Dermis blood vessel endothelial cell (primary cell): ENCODE data around the gene GSTO2. TPM values are rescaled to one million over a fixed set of nuclear protein-coding genes. Genes with fewer than 3 reads are reported as not detected.

Experiments used
- DNase-seq: peaks from one replicate; pipeline ENCODE4 v3.0.0; 2010
- total RNA-seq: library from RNA; depleted of rRNA; stranded (reverse); fragments of >200 nt; gene quantifications from 2 replicates; pipeline ENCODE4 v1.2.3, GENCODE V29; 2014

The GSTO2 gene
- total RNA-seq, 1 donor from 2014 or later, result 0.85 TPM

DNA sequence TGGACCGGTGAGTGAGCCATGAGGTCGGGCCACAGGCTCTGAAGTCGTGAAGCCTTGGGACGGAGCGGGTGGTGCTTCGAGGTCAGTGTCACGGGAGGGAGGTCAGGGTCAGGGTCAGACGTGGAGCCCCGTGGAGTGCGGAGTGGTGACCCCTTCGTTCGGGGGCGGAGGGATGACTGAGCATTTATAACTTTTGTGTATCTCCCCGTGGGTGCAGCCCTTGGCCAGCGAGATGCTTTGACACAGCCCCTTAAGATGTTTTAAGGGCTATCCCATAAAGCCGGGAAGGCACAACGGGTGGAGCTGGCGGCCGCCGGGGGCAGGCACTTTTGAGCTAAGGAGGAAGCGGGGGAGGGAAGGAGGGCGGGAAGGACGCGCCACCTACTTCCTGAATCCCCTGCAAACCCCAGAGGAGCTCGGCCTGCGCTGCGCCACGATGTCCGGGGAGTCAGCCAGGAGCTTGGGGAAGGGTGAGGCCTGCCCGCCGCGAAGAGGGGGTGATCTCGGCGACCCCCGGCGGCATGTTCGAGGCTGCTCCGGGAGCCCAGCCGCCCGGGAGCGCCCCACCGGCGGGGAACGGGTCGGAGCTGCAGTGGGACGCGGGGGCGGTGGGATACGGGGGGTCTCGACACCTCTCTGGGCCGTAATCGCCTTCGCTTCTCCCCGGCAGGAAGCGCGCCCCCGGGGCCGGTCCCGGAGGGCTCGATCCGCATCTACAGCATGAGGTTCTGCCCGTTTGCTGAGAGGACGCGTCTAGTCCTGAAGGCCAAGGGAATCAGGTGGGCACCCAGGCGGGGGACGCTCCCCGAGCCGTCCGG, 14.3 kb upstream of the GSTO2 start, which contains the start of gene GSTO1:
Gene GSTO1, plus strand, starts transcription at position 400 of the 818 bp plus-strand sequence. Its CDS starts 37 bp downstream, at position 437.
- peak; percentile 70 for DNase-seq

DNA sequence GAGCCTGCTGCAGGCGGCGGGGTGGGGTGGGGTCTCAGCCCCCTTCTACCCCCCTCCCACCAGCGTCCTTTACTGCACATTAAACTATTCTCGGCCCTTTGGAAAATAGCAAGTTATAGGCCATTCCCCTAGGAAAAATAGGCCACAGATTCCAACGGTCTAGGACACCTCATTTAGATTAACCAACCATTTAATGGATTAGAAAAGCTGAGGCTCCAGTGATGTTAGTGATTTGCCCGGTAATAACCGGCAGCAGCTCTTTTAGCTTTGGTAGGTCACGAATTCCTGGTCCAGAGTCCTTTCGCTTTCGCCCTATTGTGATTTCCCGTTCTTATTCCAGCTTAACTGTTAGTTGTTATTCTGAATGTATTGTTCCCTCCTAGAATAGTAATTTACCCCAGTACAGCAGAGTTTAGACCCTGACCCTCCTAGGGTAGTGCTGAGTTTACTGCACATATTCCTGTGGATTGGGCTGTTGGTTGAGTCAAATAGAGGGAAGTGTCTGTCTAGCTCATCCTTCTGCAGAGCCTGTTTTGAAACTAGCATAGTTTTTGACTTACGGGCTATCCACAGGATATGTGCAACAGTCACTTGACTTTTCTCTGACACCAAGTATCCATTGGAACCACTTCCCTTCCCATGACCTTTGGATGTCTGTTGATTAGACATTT, 13.5 kb upstream of the GSTO2 start:
- DNase-seq, result peak; percentile 93

DNA sequence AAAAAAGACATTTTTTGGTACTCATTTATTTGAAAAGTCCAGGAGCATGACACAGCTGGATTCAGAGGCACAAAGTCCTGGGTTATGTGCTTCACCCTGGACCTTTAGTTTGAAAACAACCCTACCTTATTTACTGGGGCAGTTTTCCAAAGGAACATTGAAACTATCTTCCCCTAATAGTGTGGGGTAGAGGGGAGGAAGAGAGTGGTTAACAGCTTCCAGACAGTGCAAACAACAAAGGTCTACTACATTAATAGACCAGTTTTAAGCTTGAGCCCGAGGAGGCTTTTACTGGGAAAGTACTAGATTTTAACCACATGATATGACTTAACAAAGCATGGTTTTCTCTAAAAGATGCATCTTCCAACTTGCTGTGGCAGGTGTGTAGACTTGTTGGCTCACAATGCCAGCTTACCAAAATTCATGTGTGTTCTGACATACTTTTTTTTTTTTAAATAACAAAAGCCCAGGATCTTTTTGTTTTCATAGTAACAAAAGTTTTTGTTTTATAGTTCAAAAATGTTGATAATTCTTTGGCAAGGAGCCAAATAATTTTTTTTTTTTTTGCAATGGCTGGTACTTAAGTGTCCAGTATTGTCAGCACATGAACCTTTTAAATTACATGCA, 12.5 kb upstream of the GSTO2 start:
- DNase-seq, result peak; percentile 48

DNA sequence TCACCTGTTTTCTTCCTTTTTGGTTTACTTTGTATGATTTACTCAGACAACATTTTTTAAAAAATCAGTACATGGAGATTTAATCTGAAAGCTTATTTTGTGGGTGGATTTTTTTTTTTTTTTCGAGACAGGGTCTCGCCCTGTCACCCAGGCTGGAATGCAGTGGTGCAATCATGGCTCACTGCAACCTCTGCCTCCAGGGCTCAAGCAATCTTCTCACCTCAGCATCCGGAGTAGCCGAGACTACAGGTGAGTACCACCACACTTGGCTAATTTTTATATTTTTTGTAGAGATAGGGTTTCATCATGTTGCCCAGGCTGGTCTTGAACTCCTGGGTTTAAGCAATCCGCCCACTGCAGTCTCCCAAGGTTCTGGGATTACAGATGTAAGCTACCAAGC, 11.7 kb upstream of the GSTO2 start:
- DNase-seq, result no peak

DNA sequence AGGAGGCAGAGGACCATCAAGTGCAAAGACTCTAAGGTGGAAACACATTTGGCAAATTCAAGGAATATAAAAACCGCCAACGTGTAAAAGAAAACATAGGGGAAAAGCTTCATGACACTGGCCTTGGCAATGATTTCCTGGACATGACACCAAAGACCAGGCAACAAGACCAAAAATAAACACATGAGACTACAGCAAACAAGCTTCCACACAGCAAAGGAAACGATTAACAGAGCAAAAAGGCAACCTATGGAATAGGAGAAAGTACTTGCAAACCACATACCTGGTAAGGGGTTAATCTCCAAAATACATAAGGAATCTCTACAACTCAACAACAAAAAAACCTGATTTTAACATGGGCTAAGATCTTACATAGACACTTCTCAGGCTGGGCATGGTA, 10.8 kb upstream of the GSTO2 start:
- no peak for DNase-seq

DNA sequence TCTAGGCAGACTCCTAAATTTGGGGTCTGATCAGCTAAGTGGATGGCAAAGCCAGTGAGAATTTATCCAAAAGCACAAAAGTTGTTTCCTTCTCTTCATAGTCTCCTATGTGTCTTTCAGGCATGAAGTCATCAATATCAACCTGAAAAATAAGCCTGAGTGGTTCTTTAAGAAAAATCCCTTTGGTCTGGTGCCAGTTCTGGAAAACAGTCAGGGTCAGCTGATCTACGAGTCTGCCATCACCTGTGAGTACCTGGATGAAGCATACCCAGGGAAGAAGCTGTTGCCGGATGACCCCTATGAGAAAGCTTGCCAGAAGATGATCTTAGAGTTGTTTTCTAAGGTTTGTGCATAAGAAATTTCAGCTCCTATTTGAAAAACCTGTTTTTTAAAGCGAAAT, 9.5 kb upstream of the GSTO2 start:
- DNase-seq, result no peak

DNA sequence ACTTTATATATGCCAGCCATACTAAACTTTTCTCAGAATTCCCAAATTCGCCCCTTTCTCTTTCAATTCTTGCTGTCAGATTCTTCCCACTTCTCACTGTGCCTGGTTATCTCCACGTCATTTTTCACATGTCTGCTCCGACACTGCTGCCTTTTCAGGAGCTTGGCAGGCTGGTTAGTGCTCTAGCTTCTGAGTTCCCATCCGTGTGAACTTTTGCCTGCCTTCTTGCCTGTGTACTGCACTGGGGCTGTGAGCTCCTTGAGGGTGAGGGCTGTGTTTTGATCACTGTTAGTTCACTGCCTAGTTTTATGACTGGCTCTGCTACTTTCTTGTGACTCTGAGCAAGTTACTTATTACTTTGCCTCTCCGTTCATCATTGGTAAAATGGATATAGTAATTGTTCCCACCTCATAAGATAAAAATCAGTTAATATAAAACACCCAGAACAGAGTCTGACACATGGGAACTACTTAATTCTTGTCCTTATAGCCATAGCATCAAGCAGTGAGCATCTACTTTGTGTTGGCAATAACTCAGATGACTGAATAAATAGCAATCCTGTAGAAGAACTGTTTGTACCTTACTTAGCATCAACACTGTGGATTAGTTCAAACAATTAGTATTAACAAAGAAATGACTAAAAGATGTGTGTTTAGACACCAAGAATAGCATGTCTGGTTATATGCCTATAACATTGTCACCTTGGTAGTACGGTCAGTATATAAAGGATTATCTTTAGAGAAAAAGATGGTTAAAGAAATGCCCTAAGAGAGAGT, 8.8 kb upstream of the GSTO2 start:
- peak; percentile 58 for DNase-seq

DNA sequence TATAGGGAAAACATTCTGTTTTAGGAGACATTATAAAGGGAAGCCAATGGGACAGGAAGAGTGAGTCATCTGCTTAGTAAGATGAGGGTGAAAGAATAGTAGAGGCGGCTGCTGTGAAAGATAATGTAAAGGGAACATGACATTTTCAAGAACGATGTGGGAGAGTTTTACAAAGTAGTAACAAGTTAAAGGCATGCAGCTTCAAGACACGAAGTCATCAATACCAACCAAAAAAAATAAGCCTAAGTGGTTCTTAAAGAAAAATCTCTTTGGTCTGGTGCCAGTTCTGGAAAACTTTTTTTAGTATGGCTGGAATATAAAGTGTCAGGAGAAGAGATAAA, 8.2 kb upstream of the GSTO2 start:
- DNase-seq, result peak; percentile 78

DNA sequence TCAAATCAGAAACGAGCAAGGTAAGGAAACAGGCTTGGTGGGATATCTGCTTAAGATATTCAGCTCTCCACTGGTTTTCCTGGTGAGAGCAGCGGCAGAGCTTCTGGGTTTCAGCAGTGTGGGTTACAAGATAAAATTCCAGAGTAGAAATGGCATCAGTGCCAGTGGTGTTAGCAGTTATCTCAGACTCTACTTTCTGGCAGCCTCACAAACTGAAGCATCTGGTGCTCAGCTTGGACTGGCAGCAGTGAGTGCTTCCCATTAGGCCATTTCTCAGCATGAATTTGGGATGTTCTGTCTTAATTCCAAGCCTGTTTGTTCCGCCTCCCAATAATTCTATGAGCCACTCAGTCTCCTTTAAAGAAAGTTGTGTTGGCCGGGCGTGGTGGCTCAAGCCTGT, 6.9 kb upstream of the GSTO2 start:
- no peak for DNase-seq

DNA sequence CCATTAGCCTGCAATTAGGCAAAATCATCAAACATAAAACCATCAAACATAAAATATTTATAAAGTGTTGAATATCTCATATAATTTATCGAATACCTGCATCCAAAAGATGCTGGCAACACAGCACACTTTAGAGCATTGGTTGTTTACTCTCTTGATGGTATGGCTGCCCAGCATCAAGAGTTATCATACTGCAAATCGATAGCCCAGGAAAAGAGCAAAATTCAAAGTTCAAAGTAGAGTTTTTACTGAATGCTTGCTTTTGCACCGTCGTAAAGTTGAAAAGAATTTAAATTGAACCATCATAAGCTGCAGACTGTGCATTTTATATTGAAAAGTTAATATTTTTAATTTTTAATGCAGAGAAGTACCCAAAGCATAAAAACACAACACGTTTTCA, 4.2 kb upstream of the GSTO2 start:
- no peak for DNase-seq

DNA sequence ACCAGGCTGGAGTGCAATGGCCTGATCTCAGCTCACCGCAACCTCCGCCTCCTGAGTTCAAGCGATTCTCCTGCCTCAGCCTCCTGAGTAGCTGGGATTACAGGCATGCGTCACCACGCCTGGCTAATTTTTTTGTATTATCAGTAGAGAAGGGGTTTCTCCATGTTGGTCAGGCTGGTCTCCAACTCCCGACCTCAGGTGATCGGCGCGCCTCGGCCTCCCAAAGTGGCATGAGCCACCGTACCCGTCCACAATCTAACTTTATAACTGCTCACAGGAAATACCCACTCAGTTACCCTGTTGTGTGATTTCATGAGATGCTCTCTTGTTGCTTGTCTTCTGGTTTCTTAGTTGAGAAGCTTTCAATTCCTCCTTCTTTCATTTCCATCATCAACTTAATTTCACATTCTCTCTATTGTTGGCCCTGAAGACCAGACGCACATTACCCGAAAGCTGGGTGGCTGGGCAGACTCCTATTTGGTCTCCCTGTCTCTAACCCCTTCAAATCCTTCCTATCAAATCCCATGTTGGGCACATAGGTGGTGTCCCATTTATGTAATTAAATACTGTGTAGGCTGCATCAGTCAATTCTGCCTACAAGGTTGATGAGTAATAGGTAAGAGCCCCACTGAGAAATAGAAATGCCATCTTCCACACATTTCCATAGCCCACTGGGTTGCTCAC, 1.1 kb upstream of the GSTO2 start:
- DNase-seq, result no peak

DNA sequence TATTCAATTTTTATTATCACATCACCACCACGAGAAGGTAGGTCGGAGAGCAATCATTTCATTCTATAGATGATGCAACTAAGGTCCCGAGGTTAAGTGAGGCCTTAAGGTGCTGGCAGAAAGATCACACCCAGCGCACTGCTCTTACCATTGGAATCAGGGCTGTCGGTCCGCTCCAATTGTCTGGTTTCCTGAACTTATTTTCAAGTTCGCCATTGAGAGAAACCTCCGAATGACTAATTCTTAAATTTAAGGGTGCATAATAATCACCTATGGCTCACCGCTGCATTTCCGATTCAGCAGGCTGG, 625 bp upstream of the GSTO2 start:
- peak; percentile 41 for DNase-seq

DNA sequence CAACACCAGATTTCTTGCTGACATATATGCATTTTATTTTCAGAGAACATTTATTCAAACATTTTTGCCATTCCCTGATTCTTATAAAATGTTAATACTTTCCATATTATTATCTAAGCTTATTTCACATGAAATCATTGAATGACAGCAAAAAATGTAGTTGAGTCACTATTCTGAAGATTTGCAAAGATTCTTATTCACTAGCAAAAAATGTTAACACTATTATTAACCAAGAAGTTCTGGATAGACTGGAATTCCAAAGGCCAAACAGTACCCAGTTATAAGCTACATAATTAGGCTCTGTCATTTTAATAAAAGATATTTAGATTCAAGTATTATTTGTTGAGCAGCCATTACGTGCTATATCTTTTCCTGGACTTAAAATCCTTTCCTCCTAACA, 4.3 kb downstream of the GSTO2 start:
- no peak for DNase-seq

DNA sequence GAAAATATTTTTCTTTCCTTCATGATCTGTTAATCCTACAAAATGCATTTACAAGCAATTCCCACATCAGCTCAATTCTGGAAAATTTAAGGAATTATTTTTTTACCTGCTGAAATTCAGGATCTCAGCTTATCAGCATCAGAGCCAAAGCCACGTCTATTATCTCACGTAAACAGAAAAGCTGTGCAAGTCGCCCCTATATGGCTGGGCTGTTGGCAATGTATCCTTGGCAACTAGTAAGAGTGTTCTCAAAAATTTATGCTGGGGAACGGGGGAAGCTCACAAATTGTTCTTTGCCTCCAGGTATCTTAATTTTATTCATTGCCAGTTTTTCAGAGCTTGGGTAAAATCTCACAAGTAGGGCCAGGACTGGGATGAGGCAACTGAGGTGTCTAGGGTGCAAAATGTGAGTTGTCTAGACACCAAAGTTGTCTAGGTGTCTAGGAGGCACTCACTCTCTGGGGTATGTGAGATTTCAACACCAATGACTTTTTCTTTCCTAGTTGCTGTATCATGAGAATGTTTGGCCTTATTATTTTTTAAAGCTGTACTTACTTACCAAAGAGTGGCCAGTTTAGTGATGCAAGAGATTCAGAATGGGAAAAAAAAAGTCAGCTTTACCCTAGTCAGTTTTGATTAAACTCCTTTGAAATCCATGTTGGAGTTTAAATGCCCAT, 5.1 kb downstream of the GSTO2 start:
- DNase-seq, result no peak

DNA sequence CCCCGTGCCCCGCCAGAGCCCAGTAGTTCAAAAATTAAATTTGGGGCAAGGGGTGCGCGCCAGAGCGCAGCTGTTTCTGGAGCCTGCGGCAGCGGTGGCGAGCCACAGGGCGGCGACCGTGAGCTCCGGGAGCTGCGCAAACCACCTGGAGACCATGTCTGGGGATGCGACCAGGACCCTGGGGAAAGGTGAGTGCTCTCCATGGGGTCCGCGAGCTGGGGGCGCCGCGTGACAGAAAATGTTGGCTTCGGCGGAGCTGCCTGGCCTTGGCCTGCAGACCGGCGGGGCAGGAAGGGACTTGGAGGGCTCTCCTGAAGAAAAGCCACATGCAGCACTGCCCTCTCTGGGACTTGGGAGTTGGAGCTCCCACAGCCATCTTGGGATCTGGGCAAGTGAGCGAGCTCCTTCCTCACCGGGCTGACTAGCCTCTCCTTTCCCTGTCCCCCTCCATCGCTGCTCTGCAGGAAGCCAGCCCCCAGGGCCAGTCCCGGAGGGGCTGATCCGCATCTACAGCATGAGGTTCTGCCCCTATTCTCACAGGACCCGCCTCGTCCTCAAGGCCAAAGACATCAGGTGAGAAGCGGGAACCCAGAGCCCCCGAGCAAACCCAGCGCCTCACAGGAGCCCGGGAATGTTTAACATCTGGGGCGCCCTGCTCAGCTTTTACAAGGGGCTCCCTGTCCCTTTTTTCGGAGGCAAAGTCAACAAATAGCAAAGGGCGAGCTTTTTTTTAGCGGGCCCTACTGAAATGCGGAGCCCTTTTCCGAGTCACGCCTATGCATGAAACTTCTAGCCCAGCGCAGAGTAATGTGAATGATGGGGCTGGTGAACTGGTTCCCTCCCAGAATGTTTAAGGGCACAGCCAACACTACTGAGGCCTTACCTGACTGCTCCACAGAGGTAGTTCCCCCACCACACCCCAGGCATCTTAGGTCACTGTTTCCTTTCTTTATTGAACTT, 6.1 kb downstream of the GSTO2 start:
- peak; percentile 63 for DNase-seq

DNA sequence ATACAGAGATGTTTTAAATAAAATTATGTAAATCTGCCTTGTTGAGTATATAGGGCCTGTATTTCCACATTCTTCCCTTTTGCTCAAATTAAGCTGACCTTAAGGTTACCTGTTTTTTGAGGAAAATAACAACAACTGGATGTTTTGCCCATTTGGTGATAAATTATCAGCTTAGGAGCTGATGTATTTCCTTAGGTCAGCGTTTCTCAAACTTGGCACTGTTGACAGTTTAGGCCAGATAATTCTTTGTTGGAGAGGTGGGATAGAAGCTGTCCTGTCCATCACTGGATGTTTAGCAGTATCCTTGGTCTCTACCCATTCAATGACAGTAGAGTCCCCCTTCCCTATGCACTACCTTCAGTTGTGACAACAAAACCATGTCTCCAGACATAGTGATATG, 7.2 kb downstream of the GSTO2 start:
- no peak for DNase-seq

DNA sequence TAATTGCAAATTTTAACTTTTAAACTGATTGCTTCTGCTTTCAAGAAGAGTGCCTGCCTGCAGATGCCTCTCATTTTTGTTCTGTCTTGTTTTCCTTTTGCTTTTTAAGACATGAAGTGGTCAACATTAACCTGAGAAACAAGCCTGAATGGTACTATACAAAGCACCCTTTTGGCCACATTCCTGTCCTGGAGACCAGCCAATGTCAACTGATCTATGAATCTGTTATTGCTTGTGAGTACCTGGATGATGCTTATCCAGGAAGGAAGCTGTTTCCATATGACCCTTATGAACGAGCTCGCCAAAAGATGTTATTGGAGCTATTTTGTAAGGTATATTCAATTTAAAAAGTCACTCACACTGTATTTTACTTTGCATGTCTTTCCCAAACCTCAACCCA, 8.8 kb downstream of the GSTO2 start:
- no peak for DNase-seq

DNA sequence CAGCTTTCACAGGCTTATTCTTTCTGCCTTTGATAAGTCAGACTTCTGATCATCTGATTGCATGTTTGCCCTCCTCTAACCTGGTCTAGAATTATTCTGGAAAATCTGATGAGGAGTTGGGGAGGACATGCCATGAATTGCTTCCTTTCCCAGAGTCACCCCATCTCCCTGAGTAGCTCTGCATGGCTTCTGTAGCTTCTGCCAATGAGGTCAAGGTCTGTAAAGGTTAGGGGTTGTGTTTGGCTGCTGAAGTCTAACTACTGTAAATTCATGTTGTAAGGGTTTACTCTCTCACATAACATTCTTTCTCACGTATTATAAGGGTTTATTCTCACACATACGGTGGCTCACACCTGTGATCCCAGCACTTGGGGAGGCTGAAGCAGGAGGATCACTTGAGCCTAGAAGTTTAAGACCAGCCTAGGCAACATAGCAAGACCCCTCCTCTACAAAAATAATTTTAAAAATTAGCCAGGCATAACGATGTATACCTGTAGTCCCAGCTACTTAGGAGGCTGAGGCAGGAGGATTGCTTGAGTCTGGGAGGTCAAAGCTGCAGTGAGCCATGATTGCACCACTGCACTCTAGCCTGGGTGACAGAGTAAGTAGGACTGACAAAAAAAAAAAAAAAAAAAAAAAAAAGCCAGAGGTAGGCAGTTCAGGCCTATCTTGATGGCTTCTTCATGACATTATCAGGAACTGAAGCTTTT, 10.7 kb downstream of the GSTO2 start:
- no peak for DNase-seq

DNA sequence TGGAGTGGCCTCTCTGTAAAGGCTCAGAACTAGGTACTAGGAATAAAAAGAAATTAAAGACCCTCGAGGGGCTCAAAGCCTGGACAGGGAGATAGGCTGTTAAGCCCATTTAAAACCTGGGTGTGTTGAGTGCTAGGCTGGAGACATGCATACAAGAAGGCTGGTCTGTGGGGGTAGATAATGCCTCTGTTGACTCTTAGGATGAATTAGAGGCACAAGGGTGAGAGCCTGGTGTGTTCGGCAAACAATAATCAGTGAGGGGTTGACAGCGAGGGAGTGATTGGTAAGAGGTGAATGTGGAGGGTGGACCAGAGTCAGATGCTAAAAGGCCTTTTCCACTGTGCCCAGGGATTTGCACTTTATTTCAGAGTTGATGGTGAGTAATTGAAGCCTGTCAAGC, 12.7 kb downstream of the GSTO2 start:
- no peak for DNase-seq

DNA sequence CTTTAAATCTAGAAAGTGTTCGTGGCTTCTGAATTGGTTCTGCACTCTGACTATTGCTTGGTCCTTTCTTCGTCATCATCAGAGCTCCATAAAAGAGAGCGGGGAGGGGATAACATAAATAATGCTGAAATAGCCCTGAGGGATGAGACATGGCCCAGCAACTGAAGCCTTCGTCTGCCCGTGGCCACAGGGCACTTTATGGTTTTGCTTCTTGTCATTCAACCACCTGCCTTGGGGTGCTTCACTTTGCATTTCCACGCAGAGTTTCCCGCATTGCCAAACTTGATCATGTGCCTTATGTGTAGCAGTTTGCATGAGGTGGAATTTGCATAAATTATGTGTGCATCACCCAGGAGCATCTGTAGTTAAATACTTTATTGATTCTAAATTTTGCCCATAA, 15.9 kb downstream of the GSTO2 start:
- no peak for DNase-seq
